GM18951 (cell line): ENCODE data around the gene LINGO1.

Experiments
- POLR2A ChIP-seq: IDR thresholded peaks from 4 replicates; pipeline ENCODE4 v1.6.1; 2011; ENCODE audit warnings: mild to moderate bottlenecking; ENCODE audit not compliant: insufficient read length, insufficient read depth; ENCODE audit errors: extremely low read depth
- in situ Hi-C: fragments of 300-500 bp; cut with MboI; formaldehyde crosslinking; loops from one replicate; pipeline ENCODE4 v1.12.0; 2022; ENCODE audit warnings: low sequenced_read_pairs, mixed read lengths, inconsistent platforms; ENCODE audit not compliant: unreplicated experiment

LINGO1 gene

DNA sequence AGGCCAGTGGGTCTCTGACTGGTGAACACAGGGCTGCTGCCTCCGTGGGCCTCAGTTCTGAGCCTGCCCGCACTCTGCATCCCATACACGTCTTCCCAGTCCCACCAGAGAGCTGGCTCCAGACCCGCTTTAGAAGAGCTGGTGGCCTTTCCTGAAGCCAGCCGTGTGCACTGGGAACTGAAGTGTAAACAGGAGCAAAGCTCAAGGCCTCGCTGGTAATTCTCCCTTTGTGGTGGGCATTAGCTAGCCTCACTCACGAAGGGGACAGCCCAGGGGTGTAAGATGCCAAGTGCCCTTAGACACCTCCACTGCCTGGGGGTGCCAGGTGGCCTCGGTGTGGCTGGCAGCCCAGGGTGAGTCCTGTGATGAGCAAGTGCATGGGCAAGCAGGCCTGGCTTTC, 12.9 kb upstream of the LINGO1 start:
- TF ChIP-seq POLR2A = no peak
- in situ Hi-C loops = no loop called here

DNA sequence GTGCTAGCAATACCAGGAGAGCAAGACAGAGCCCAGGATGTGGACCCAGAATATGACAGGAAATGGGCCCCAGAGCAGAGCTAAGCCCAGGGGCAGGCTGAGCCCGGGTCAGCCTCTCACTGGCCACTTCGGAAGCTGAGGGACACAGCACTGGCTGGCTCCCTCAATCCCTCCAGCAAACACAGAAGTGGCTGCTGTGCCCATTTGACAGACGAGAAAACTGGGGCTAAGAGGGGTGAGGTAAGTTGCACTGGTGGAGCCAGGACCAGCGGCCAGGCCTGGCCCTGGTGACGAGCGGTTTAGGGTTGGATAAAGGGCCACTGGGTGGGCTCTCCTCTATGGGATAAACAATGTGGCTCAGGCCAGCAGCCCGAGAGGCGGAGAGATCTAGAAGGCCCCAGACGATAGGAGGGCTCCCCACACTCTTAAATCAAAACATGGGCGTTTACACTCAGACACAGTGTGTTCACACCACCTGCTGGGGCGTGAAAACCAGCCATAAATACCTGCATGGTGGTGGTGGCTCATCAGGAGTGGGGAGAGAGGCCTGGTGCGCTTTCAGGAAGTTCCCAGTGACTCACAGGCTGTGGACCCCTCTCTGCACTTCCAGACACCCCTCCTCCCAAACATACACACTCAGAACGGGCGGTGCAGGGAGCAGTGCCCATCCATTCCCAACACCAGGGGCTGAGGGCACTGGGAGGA, 12.0 kb upstream of the LINGO1 start:
- in situ Hi-C loops = no loop called here
- TF ChIP-seq POLR2A = no peak

DNA sequence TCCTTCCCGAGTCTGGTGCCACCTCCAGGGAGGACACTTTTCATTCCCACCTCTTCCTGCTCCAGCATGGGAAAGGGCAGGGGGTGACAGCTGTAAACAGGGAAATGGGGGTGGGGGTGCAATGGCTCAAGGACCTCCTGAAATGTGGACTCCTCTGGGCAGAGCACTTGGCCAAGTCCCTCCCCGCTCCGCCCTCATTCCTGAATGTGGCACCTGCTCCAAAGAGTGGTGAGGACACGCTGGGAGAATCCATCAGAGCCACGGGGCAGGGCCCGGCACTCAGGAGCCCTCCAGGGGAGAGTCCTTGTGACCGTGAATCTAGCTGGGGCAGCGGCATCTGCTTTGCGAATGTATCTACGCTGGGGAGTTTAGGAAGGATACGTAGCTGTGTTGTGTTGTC, 11.1 kb upstream of the LINGO1 start:
- in situ Hi-C loops = no loop called here
- no peak for TF ChIP-seq POLR2A

DNA sequence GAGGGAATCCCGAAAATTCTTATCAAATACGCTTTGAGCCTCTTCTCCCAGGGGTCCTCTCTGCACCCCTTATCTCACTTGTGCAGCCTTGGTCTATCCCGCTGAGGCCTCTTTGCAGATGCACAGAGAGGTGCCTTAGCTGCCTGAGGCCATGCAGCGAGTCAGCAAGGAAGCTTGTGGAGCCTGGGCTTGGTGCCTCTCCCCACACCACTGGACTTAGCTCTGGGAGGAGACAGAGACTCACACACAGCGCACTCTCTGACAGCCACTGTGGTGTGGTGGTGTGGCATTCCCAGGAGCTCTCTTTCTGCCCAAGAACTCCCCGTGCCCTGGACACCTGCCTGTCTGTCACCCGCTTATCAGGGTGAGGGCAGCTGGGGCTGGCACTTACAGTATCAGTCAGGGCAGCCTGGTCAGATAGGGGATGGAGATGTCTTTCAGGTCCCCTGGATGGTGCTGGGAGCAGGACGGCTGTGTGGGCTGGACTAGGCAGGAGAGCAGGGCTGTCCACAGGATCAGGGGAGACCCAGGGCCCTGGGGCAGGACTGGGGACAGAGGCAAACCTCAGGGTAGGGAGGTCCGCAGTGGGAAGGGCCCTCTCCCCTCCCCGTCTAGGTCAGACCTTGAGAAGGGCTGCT, 10.2 kb upstream of the LINGO1 start:
- in situ Hi-C loops = no loop called here
- no peak for TF ChIP-seq POLR2A

DNA sequence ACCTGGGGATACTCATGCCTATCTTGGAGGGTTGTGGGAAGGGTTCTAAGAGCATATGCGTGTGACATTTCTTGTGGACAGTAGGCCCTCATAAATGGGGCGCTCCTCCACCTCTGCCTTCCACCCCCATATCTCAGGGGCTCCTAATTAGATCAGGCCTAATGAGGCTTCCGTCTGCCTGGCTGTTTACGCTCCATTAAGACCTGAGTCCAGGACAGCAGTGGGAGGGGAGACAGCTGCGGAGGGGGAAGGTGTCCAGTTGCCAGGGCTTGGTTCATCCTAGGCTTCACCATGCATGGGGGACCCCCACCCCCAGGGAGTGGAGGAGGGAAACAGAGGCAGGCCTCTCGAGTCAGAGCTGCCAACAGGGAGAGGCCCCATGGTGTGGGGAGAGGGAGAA, 9.3 kb upstream of the LINGO1 start:
- in situ Hi-C loops = no loop called here
- no peak for TF ChIP-seq POLR2A

DNA sequence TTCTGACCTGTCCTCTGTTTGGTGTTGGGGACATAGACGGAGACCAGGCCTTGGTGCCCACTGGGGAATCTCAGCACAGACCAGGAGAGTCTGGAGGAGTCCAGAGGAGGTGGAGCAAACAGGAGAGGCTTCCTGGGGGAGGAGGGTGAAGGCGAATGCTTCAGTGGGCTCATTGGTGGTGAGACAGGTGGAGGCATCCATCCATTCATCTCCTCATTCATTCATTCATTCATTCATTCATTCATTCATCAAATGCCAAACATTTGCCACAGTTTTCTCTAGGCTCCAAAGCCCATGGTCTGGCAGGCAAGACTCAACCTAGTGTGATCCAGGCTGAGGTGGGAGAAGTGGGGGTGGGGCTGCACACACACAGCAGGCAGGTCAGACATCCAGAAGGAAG, 7.9 kb upstream of the LINGO1 start:
- in situ Hi-C loops = no loop called here
- no peak for TF ChIP-seq POLR2A

DNA sequence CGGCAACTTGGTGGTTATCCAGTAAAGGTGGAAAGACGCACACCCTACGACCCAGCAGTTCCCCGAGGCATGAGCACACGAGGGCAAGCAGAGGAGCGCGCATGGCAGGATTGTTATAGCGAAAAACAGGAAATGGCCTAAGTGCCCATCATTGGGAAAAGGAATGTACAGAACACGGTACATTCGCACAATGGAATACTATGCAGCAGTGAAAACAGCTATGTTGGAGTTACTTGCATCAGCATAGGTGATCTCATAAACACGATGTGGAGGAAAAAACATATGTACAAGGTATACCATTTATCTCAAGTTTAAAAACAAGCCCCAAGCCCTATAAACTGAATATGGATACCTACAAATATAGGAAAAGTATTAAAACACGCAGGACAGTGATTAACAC, 6.7 kb upstream of the LINGO1 start:
- no peak for TF ChIP-seq POLR2A
- in situ Hi-C loops = no loop called here

DNA sequence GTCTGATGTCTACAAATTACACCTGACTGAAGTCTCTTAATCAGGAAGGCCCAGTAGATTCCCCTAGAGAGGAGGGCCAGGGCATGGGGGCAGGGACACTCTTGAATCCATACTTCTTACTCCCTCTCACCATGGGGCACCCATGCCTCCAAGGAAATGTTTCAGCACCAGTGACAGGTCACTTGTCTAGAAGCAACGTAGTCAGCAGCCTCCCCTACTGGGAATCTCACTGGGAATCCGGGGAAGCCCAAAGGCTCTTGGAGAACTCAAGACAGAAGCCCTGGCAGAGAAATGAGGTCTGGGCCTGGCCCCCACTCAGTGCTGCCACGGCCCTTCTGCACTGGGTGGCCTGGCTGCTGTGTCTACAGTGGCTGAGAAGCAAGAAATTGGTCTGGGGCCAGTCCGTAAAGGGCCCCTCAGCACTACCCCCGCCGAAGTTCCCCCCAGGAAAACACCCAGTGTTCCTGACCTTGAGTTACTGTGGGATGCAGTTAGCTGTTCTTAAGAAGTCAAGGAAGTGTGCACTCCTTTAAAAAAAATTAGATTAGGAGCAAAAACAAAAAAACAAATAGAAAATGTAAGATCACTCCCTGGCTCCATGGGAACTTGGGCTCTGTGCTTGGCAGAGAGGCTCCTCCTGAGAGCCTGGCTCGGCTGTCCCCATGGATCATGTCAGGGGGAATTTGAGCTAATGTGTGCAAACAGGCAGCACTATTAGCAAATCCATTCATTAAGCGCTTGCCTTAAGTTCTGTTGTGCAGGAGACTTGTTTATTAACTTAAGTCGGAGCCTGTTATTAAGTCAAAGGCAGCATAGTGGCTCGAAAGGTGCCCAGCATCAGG, 5.4 kb upstream of the LINGO1 start:
- TF ChIP-seq POLR2A = no peak
- in situ Hi-C loops = no loop called here

DNA sequence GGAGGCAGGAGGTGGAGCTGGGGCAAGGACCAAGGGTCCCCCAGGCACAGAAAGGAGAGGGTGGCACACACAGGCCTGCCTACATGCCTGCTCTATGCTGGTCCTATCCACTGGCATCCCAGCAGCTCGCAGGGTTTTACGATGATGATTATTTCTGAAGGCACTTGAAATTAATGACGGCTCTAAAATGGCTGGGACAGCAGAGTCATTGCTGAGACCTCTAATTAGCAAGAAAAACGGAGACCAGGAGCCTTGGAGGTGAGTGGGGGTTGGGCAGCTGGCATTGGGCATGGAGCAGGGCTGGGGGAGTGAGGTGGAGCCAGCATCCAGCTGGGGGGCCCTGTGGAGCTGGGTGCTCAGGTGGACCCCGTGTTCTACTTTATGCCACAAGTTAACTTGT, 3.5 kb upstream of the LINGO1 start:
- TF ChIP-seq POLR2A = no peak
- in situ Hi-C loops = no loop called here

DNA sequence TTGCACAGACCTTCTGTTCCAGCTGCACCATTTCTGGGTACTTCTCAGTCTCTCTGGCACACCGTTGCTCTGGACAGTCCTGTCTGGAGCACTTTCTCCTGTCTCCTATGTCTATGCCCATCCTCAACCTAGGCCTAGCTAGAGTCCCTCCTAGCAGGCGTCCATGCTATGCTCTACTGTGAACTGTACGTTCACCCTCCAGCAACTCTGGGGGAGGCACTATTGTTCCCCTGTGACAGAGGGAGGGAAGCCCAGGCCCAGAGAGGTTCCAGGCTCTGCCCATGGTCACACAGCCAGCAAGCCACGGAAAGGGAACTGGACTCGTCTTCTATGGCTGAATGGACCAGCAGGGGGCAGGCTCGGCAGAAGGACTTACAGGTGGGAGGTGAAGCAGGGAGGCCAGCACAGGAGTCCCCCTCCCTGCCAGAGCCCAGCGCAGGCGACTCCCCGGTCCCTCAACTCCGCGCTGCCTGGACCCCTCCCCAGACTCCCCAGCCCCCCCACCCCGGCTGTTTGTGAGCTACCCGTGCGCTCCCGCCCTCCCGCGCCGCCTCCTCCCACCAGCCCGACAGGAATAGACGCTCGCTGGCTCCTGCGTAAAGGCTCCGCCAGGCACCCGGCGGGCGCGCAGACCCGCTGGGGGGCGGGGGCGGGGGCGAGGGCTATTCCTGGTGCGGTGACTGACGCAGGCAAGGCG, 1.7 kb upstream of the LINGO1 start:
- TF ChIP-seq POLR2A = no peak
- in situ Hi-C loops = no loop called here

DNA sequence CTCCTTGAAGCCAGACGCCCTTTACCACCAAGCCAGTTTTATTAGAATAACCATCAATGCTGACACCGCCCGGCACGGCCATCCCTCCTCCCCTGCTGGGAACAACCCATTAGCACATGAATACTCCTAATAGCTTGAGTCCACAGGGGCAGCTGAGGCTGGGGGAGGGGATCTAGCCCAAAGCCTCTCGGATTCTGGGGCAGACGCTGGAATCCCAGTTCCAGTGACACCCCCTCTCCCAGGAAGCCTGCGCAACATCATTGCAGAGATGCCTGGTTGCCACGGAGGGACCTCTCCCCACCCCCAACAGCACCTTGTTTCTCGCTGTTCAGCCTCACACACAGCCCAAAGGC, 1.2 kb upstream of the LINGO1 start:
- no peak for TF ChIP-seq POLR2A
- in situ Hi-C loops = no loop called here

DNA sequence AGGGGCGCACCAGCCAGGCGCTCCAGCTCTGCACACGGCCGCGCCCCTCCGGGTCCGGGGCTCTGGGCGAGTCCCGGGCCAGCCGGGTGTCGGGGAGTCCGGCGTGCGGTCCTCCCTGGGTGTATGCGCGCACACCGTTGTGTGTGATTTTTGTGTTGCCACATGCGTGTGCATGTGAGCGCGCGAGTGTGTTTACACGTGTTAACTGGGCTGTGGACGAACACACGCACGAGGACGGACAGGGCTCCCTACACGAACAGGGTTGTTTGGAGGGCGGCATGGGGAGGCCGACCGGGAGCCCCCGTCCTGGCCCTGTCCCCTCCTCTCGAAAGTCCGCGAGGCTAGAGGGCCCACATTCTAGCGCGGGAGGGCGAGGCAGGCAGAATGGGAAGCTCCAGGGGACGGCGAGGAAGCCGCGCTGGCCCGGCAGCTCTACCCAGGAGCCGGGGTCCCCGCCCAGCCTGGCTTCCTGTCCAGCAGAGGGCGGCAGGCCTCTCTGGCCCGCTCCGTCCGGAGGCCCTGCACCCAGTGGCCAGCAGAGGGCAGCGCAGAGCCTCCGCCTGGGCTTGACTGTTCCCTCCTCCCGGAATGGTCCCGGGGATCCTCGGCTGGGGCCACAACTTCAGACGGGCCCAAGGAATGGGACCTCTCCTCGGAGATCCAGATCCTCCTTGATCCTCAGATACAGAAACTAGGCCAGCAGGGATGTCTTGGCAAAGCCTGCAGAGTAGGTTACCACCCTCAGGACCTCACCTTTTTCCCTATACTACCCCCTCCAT, 611 bp upstream of the LINGO1 start:
- in situ Hi-C loops = no loop called here
- no peak for TF ChIP-seq POLR2A
